ENCODE results near the gene TBX5. TPM values are rescaled to one million over a fixed set of nuclear protein-coding genes. Genes with fewer than 3 reads are reported as not detected.

The TBX5 gene
- total and polyA plus RNA-seq, 9 of the 15 experiments (the other 6 are each of a cell fraction or from before 2014, with no cell fraction given), result not detected

DNA sequence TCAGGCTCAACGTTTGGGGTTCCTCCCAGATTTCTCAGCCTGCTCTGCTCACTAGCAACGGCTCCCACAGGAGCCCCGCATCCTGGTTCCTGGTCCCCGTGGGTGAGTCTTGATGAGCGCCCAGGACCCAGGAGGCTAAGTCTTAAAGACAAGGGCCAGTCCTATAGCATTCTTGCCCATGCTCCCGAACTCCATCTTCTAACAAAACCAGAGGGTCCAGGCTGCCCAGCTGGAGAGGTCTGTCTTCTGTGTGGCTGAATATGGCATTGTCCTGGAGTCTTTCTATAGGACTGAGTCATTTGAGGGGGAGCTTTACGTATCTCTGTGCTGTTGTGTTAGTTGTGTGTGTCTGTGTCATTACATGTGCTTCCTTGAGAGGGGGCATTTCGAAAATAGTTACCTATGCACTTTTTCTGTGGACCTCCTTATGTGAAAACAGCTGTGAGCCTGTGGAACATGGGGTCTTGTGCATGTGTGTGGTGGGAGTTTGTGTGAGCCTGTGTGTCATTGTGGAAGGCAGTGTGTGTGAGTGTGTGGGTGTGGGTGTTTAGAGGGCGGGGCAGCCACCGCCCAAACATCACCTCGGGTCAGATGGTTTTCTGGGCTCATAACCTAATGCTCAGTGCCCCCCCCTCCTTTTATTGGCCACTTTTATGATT is 9.1 kb upstream of the TBX5 start:
- FAIRE-seq (no peak), DNase-seq (ENCODE audit: extremely low read depth in 1 of 4, low spot score in 3 of 4) (no peak), ATAC-seq (no peak)
- H3K27ac ChIP-seq (ENCODE audit: extremely low read depth, low read depth, low read length), result no peak overlapping the region
- no peak overlapping the region for H3K4me3 ChIP-seq
- H3K4me1 ChIP-seq (replicated peaks in 1 of 2; ENCODE audit: control insufficient read depth in 2 of 2, insufficient read depth in 2 of 2, low read length in 2 of 2), result no peaks in the 10 kb centered on the region
- no peak overlapping the region for H2AFZ ChIP-seq (ENCODE audit: low read depth, low read length)
- H3K9ac ChIP-seq (ENCODE audit: insufficient read depth in 1 of 2, low read depth in 2 of 2, low read length in 2 of 2), result no peak overlapping the region
- no peaks in the 10 kb centered on the region for H3K9me3 ChIP-seq (replicated peaks; ENCODE audit: control insufficient read depth, insufficient read depth, low read depth, low read length)
- intact Hi-C loops (cut with micrococcal nuclease) (no loop called here), in situ Hi-C loops (cut with MboI) (no loop called here)
- no TSS peak for BruUV-seq (replicated peaks)
- WGBS (ENCODE audit: insufficient coverage, low coverage, missing lambda C conversion rate), result 0% methylated on average over 8 of the region's 11 CpGs
- no peak overlapping the region for H3K4me2 ChIP-seq (ENCODE audit: insufficient read depth, low read length)
- peaks cover 20 to 69% of the 10 kb centered on the region in 2 experiments for H3K27me3 ChIP-seq (ENCODE audit: control insufficient read depth in 2 of 2, insufficient read depth in 2 of 2, low read length in 2 of 2)
- TF ChIP-seq TSHZ1 (CRISPR knock-in tag; IDR thresholded peaks at IDR 0.05), result no peak
- no peak for TF ChIP-seq HNRNPUL1 (IDR thresholded peaks at IDR 0.05; ENCODE audit: low read length)
- TF ChIP-seq MAFK (IDR thresholded peaks at IDR 0.05; ENCODE audit: low read length), result no peak
- ChIA-PET POLR2A (no interaction called here), CTCF (ENCODE audit: low intra/inter-chr PET ratio) (no interaction called here)
- H4K20me1 ChIP-seq (replicated peaks; ENCODE audit: control insufficient read depth, insufficient read depth, low read length), result peaks cover 4% of the 10 kb centered on the region; the same call in 1 of the 2 replicates
- no peaks in the 10 kb centered on the region for H3K79me2 ChIP-seq (ENCODE audit: control insufficient read depth, insufficient read depth, low read length)
- H3K9me1 ChIP-seq (ENCODE audit: control insufficient read depth, insufficient read depth, low read length), result no peaks in the 10 kb centered on the region
- H3K36me3 ChIP-seq (ENCODE audit: control insufficient read depth, insufficient read depth, low read length), result no peaks in the 10 kb centered on the region
